ENCODE results near the gene CYP3A5. TPM values are rescaled to one million over a fixed set of nuclear protein-coding genes. Genes with fewer than 3 reads are reported as not detected.
"Not testable (repeated sequence)": the region's sequence is repeated elsewhere in the genome, so short reads cannot be mapped to it uniquely, and the experiment has no call there.

CYP3A5 gene
- total RNA-seq: under 1 TPM; 0.38 to 0.42 TPM
- 0.14 TPM for polyA plus RNA-seq (2013, experiment 1 of 2)
- polyA plus RNA-seq (2013, experiment 2 of 2): 0.12 TPM
- long read RNA-seq, experiment 1: 0 reads
- long read RNA-seq, experiment 2, partial matches to known transcripts: 0 of 3 reads
- long read RNA-seq, experiment 2, other reads (novel, unspliced or antisense): 2 of 3 reads
- long read RNA-seq, experiment 3, partial matches to known transcripts: 0 of 2 reads
- long read RNA-seq, experiment 3, other reads (novel, unspliced or antisense): 2 of 2 reads
- long read RNA-seq, experiment 4: 0 reads

DNA sequence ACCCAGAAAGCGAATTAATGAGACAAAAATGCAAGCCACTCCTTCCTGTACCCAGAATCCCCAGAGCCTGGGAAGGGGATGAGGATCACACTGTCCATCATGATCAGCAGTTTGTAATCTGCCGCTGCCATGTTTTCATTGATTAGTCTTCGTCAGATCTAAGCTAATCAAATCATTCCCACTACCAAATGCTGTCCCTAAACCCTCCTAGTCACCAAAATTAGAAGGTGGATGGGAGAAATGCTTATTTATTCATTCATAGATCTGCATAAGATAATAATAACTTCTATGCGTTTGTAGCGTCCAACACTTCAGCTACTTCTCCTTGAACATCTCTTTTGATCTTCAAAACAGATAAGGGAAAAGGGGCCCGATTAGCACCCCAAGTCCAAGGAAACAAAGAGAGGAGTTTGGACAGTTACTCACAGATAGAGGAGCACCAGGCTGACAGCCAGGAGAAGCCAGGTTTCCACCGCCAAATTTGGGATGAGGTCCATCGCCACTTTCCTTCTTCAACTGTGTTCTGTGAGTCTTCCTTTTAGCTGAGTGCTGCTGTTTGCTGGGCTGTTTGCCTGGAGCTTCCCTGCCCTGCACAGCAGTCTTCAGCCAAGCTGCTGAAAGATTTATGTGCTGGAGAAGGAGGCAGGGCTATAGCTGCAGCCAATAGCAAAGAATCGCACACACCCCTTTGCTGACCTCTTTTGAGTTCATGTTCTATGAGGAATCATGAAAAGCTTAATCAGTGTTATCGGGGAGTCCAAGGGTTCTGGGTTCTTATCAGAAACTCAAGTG lies at the start of gene CYP3A5:
TSS of gene CYP3A5 (minus strand) at position 597 of the 792 bp plus-strand sequence. CDS start at position 497, 100 bp downstream.
- peak within 1 kb of the TSS; percentile 81 for H3K27ac Mint-ChIP-seq
- Histone ChIP-seq H3K27ac (ENCODE audit: low read depth, low read length) (no peak within 1 kb of the TSS), H3K27me3 (ENCODE audit: control insufficient read depth, insufficient read depth, low read length, poor library complexity, severe bottlenecking) (no peaks in the 10 kb centered on the region), H3K4me1 (ENCODE audit: control insufficient read depth, insufficient read depth, low read length) (no peaks in the 10 kb centered on the region), H3K9ac (ENCODE audit: extremely low read depth, low read length, poor library complexity, severe bottlenecking) (no peak within 1 kb of the TSS), H3K4me3 (ENCODE audit: low read length) (no peak within 1 kb of the TSS), H3K36me3 (ENCODE audit: control insufficient read depth, insufficient read depth, low read length) (no peaks in the 10 kb centered on the region), H3K9me3 (ENCODE audit: control insufficient read depth, low read length) (peaks cover 18% of the 10 kb centered on the region)
- peaks cover 4% of the 10 kb centered on the region for H3K27me3 Mint-ChIP-seq (ENCODE audit: insufficient read depth)
- no peak within 1 kb of the TSS for H3K4me3 Mint-ChIP-seq
- peaks cover 4% of the 10 kb centered on the region for H3K36me3 Mint-ChIP-seq (ENCODE audit: low read depth)
- TF ChIP-seq, protein P1, sequence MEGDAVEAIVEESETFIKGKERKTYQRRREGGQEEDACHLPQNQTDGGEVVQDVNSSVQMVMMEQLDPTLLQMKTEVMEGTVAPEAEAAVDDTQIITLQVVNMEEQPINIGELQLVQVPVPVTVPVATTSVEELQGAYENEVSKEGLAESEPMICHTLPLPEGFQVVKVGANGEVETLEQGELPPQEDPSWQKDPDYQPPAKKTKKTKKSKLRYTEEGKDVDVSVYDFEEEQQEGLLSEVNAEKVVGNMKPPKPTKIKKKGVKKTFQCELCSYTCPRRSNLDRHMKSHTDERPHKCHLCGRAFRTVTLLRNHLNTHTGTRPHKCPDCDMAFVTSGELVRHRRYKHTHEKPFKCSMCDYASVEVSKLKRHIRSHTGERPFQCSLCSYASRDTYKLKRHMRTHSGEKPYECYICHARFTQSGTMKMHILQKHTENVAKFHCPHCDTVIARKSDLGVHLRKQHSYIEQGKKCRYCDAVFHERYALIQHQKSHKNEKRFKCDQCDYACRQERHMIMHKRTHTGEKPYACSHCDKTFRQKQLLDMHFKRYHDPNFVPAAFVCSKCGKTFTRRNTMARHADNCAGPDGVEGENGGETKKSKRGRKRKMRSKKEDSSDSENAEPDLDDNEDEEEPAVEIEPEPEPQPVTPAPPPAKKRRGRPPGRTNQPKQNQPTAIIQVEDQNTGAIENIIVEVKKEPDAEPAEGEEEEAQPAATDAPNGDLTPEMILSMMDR (conservative IDR thresholded peaks at IDR 0.05): no peak
- peaks cover 7% of the 10 kb centered on the region for H3K4me1 Mint-ChIP-seq
- DNase-seq: no peak
- H3K9me3 Mint-ChIP-seq: peaks cover 23% of the 10 kb centered on the region
- 89 to 90% methylated on average over 3 to 10 of the region's 10 CpGs for WGBS, 2 experiments (ENCODE audit: insufficient coverage in 1 of 2, insufficient read length in 1 of 2)

DNA sequence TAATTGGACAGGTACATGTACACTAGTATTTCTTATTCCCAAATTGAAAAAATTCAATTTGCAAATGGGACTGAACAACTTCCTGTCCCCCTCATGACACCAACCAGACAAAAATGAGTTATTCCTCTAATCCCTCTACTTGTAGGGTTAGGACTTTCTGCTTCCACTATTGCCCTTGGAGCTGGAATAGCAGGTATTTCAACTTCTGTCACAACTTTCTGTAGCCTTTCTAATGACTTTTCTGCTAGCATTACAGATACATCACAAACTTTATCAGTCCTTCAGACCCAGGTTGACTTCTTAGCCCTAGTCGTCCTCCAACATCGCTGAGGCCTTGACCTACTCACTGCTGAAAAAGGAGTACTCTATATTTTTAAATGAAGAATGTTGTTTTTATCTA lies 48.8 kb upstream of the CYP3A5 start:
- Histone ChIP-seq H3K27me3 (ENCODE audit: control insufficient read depth, insufficient read depth, low read length, poor library complexity, severe bottlenecking) (no peaks in the 10 kb centered on the region), H3K36me3 (ENCODE audit: control insufficient read depth, insufficient read depth, low read length) (no peaks in the 10 kb centered on the region), H3K27ac (ENCODE audit: low read depth, low read length) (no peak overlapping the region), H3K4me1 (ENCODE audit: control insufficient read depth, insufficient read depth, low read length) (no peaks in the 10 kb centered on the region), H3K9ac (ENCODE audit: extremely low read depth, low read length, poor library complexity, severe bottlenecking) (no peak overlapping the region), H3K4me3 (ENCODE audit: low read length) (no peak overlapping the region), H3K9me3 (ENCODE audit: control insufficient read depth, low read length) (no peaks in the 10 kb centered on the region)
- TF ChIP-seq, protein P1 (conservative IDR thresholded peaks at IDR 0.05): no peak
- Mint-ChIP-seq H3K27me3 (ENCODE audit: insufficient read depth) (peaks cover 11% of the 10 kb centered on the region), H3K9me3 (no peaks in the 10 kb centered on the region), H3K36me3 (ENCODE audit: low read depth) (no peaks in the 10 kb centered on the region), H3K27ac (no peak overlapping the region), H3K4me1 (no peaks in the 10 kb centered on the region), H3K4me3 (no peak overlapping the region)
- no peak for DNase-seq
- WGBS, 2 experiments (ENCODE audit: insufficient coverage in 1 of 2, insufficient read length in 1 of 2): 100% methylated on average over 1 of the region's 2 CpGs; no CpG with 5 or more reads in 1 of the 2 experiments

DNA sequence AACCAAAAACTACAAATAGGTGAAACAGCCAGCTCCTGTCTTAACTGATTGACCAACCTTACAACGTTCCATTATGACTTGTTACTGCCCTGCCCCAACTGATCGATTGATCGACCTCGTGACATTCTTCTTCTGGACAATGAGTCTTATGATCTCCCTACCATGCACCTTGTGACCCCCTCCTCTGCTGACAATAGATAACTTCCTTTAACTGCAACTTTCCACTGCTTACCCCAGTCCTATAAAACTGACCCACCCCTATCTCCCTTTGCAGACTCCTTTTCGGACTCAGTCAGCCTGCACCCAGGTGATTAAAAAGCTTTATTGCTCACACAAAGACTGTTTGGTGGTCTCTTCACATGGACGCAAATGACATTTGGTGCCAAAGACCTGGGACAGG lies 43.4 kb upstream of the CYP3A5 start:
- H3K27ac ChIP-seq (ENCODE audit: low read depth, low read length); H3K27ac Mint-ChIP-seq; H3K27me3 ChIP-seq (ENCODE audit: control insufficient read depth, insufficient read depth, low read length, poor library complexity, severe bottlenecking); DNase-seq; H3K9me3 ChIP-seq (ENCODE audit: control insufficient read depth, low read length); H3K36me3 ChIP-seq (ENCODE audit: control insufficient read depth, insufficient read depth, low read length); H3K4me3 ChIP-seq (ENCODE audit: low read length); H3K4me3 Mint-ChIP-seq; H3K4me1 Mint-ChIP-seq; H3K36me3 Mint-ChIP-seq (ENCODE audit: low read depth); H3K9ac ChIP-seq (ENCODE audit: extremely low read depth, low read length, poor library complexity, severe bottlenecking); H3K4me1 ChIP-seq (ENCODE audit: control insufficient read depth, insufficient read depth, low read length); H3K9me3 Mint-ChIP-seq: not testable (repeated sequence)
- 90 to 96% methylated on average over 6 of the region's 6 CpGs for WGBS, 2 experiments (ENCODE audit: insufficient coverage in 1 of 2, insufficient read length in 1 of 2)
- H3K27me3 Mint-ChIP-seq (ENCODE audit: insufficient read depth): peaks cover 41% of the 10 kb centered on the region

Measured in endodermal cell (in vitro differentiated cells).